K562 (cell line): Measurements from ENCODE around the gene ZNF652. TPM values are rescaled to one million over a fixed set of nuclear protein-coding genes. Genes with fewer than 3 reads are reported as not detected.

Source experiments
- BACH1 ChIP-seq: fragments of 200-800 bp; sonication (Bioruptor generic); IDR thresholded peaks from 2 replicates; pipeline ENCODE4 v1.6.1; 2016; ENCODE audit warnings: missing genetic modification characterization, missing compliant biosample characterization
- BCOR ChIP-seq: fragments of 450-650 bp; IDR thresholded peaks from 2 replicates; pipeline ENCODE4 v1.6.1; 2016
- CBFB ChIP-seq: sonication (generic); formaldehyde crosslinking; IDR thresholded peaks from 2 replicates; pipeline ENCODE4 v1.4.0; 2020; ENCODE audit warnings: mild to moderate bottlenecking, missing genetic modification reagents
- ESRRA ChIP-seq: fragments of 450-650 bp; IDR thresholded peaks from 2 replicates; pipeline ENCODE4 v1.6.1; 2014; ENCODE audit warnings: low read depth, mild to moderate bottlenecking, moderate library complexity, borderline replicate concordance
- GATAD2A ChIP-seq: fragments of 450-650 bp; IDR thresholded peaks from 2 replicates; pipeline ENCODE4 v1.6.1; 2017
- GATAD2B ChIP-seq: fragments of 450-650 bp; IDR thresholded peaks from 2 replicates; pipeline ENCODE4 v1.6.1; 2017; ENCODE audit warnings: mild to moderate bottlenecking, borderline replicate concordance
- HDAC1 ChIP-seq, 2 experiments: fragments of 450-650 bp; IDR thresholded peaks; 2 replicates each; pipeline ENCODE4 v1.6.1; 2016 to 2017; ENCODE audit warnings: inconsistent platforms in 1 of 2, mild to moderate bottlenecking in 1 of 2, moderate library complexity in 1 of 2
- HNRNPL ChIP-seq: fragments of 200-400 bp; formaldehyde crosslinking; IDR thresholded peaks from 2 replicates; pipeline ENCODE4 v1.6.1; 2017; ENCODE audit warnings: low read depth, mild to moderate bottlenecking, low read length
- IFI16 ChIP-seq: fragments of 250-450 bp; sonication (Bioruptor Pico); IDR thresholded peaks from 2 replicates; pipeline ENCODE4 v2.1.2; 2022; ENCODE audit warnings: mild to moderate bottlenecking, inconsistent platforms
- IRF2 ChIP-seq: sonication (generic); formaldehyde crosslinking; IDR thresholded peaks from 2 replicates; pipeline ENCODE4 v1.8.1; 2022; ENCODE audit warnings: mild to moderate bottlenecking, missing genetic modification reagents
- JUN ChIP-seq, 2 experiments: sonication (generic) in 1 of 2; formaldehyde crosslinking in 1 of 2; IDR thresholded peaks; 2 replicates each; pipeline versions ENCODE4 v1.6.1 to v1.8.0; 2012 to 2022; ENCODE audit warnings: borderline replicate concordance in 2 of 2, mild to moderate bottlenecking in 2 of 2, improper control_type of control experiment in 1 of 2, low read depth in 1 of 2, low read length in 1 of 2, missing genetic modification reagents in 1 of 2
- KDM5B ChIP-seq: fragments of 200-600 bp; sonication (generic); IDR thresholded peaks from 2 replicates; pipeline ENCODE4 v1.6.1; 2012; ENCODE audit warnings: low read depth, mild to moderate bottlenecking, moderate library complexity, low read length, control low read depth, inconsistent platforms; ENCODE audit not compliant: insufficient replicate concordance
- NEUROD1 ChIP-seq: fragments of 150-350 bp; IDR thresholded peaks from 2 replicates; pipeline ENCODE4 v1.6.1; 2014; ENCODE audit warnings: borderline replicate concordance, low read length, low read depth; ENCODE audit not compliant: partially characterized antibody
- NR4A1 ChIP-seq, 2 experiments: fragments of 250-450 bp in 1 of 2; fragments of 450-650 bp in 1 of 2; sonication (Bioruptor Pico) in 1 of 2; IDR thresholded peaks; 2 replicates each; pipeline versions ENCODE4 v1.4.0 to v1.6.1; 2016 to 2020; ENCODE audit warnings: mild to moderate bottlenecking in 2 of 2, missing compliant biosample characterization in 1 of 2, missing genetic modification characterization in 1 of 2, moderate library complexity in 1 of 2
- SOX6 ChIP-seq: fragments of 450-650 bp; IDR thresholded peaks from 2 replicates; pipeline ENCODE4 v1.6.1; 2014; ENCODE audit warnings: mild to moderate bottlenecking
- ZC3H8 ChIP-seq: fragments of 450-650 bp; IDR thresholded peaks from 2 replicates; pipeline ENCODE4 v1.6.1; 2017
- ZEB2 ChIP-seq: fragments of 450-650 bp; IDR thresholded peaks from 2 replicates; pipeline ENCODE4 v1.6.1; 2016
- ZKSCAN1 ChIP-seq: fragments of 150-350 bp; IDR thresholded peaks from 2 replicates; pipeline ENCODE4 v1.6.1; 2016; ENCODE audit warnings: low read depth, low read length
- polyA plus RNA-seq, 8 experiments: library from polyadenylated mRNA; depleted of rRNA in 4 of 8; stranded (reverse) in 5 of 8; unstranded in 3 of 8; fragments of >200 nt; fragmentation: Nextera tagmentation in 2 of 8; fragmentation: Illumina TruSeq in 1 of 8; extraction: Ambion mirVana in 2 of 8; extraction: Trizol in 1 of 8; gene quantifications; 2 replicates each; pipeline versions ENCODE4 v1.2.1 to v1.2.3, GENCODE V29; 2011 to 2014; ENCODE audit warnings: inconsistent platforms in 1 of 8, missing spikeins in 1 of 8
- total RNA-seq, 7 experiments: library from RNA; depleted of rRNA in 6 of 7; stranded (reverse); fragments of >200 nt in 6 of 7; fragmentation: Illumina TruSeq in 2 of 7; extraction: Trizol in 2 of 7; gene quantifications; 2 replicates each; pipeline versions ENCODE4 v1.2.1 to v1.2.3, GENCODE V29; 2011 to 2021; ENCODE audit warnings: low replicate concordance in 1 of 7
- TF ChIP-seq, protein P1 (sequence below): sonication (generic); formaldehyde crosslinking; IDR thresholded peaks from 2 replicates; pipeline ENCODE4 v1.8.0; 2023; ENCODE audit warnings: mild to moderate bottlenecking, missing genetic modification reagents
- TF ChIP-seq, protein P2 (sequence below): fragments of 250-450 bp; sonication (Bioruptor Pico); IDR thresholded peaks from 2 replicates; pipeline ENCODE4 v1.8.0; 2021; ENCODE audit warnings: borderline replicate concordance, mild to moderate bottlenecking, moderate library complexity; ENCODE audit not compliant: poor library complexity, severe bottlenecking
- TF ChIP-seq, protein P3 (sequence below), 2 experiments: fragments of 450-650 bp in 1 of 2; sonication (generic) in 1 of 2; formaldehyde crosslinking in 1 of 2; IDR thresholded peaks in 1 of 2; conservative IDR thresholded peaks in 1 of 2; 2 replicates each; pipeline versions ENCODE4 v1.6.1 to v1.8.1; 2016 to 2023; ENCODE audit warnings: mild to moderate bottlenecking in 2 of 2, moderate library complexity in 2 of 2, inconsistent platforms in 1 of 2, missing genetic modification reagents in 1 of 2
- TF ChIP-seq, protein P4 (sequence below): fragments of 250-450 bp; sonication (Bioruptor Pico); IDR thresholded peaks from 2 replicates; pipeline ENCODE4 v1.4.0; 2020

Gene ZNF652
- total and polyA plus RNA-seq, 9 of the 15 experiments (the other 6 are each of a cell fraction or from before 2014, with no cell fraction given) = 5.1 to 15.5 (median 7.8) TPM

DNA sequence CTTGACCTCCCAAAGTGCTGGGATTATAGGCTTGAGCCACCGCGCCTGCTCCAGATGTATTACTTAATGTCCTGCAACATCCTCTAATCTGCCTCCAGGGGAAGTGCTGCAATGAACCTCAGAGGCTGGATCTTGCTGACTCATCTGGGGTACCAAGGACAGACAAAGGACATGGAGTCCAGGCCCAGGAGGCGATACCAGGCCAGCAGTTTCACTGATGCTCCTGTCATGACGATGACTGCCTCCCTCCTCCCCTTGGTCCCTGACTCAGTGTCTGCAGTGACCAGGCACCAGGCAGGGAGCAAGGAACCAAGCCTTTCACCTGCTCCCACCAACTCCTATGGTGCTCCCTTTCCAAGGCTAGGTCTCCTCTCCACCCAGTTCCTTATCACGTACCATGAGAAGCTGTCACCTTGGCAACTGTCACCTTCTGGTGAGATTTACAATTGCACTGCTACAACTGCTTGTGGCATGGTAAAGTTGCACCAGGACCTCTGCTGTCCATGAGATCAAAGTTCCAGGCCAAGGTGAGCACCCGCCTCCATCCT lies 109.8 kb downstream of the ZNF652 start (continued):
- peak; percentile 99 for TF ChIP-seq ESRRA
- TF ChIP-seq ZC3H8 = no peak
- TF ChIP-seq CBFB (CRISPR knock-in tag) = no peak
- TF ChIP-seq, protein P1, sequence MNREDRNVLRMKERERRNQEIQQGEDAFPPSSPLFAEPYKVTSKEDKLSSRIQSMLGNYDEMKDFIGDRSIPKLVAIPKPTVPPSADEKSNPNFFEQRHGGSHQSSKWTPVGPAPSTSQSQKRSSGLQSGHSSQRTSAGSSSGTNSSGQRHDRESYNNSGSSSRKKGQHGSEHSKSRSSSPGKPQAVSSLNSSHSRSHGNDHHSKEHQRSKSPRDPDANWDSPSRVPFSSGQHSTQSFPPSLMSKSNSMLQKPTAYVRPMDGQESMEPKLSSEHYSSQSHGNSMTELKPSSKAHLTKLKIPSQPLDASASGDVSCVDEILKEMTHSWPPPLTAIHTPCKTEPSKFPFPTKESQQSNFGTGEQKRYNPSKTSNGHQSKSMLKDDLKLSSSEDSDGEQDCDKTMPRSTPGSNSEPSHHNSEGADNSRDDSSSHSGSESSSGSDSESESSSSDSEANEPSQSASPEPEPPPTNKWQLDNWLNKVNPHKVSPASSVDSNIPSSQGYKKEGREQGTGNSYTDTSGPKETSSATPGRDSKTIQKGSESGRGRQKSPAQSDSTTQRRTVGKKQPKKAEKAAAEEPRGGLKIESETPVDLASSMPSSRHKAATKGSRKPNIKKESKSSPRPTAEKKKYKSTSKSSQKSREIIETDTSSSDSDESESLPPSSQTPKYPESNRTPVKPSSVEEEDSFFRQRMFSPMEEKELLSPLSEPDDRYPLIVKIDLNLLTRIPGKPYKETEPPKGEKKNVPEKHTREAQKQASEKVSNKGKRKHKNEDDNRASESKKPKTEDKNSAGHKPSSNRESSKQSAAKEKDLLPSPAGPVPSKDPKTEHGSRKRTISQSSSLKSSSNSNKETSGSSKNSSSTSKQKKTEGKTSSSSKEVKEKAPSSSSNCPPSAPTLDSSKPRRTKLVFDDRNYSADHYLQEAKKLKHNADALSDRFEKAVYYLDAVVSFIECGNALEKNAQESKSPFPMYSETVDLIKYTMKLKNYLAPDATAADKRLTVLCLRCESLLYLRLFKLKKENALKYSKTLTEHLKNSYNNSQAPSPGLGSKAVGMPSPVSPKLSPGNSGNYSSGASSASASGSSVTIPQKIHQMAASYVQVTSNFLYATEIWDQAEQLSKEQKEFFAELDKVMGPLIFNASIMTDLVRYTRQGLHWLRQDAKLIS (CRISPR knock-in tag) = no peak
- TF ChIP-seq IRF2 = no peak
- TF ChIP-seq IFI16 = no peak
- TF ChIP-seq BACH1 (tag) = peak; percentile 61; the same call in 1 of the 2 replicates
- 0 out of 2 replicates have a peak, but pooled peaks have one; percentile 15 for TF ChIP-seq SOX6
- TF ChIP-seq BCOR = no peak
- no peak for TF ChIP-seq KDM5B
- no peak for TF ChIP-seq GATAD2B
- TF ChIP-seq, protein P2, sequence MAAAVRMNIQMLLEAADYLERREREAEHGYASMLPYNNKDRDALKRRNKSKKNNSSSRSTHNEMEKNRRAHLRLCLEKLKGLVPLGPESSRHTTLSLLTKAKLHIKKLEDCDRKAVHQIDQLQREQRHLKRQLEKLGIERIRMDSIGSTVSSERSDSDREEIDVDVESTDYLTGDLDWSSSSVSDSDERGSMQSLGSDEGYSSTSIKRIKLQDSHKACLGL (CRISPR knock-in tag) = no peak
- TF ChIP-seq ZEB2 = peak; percentile 72; the same call in 1 of the 2 replicates
- no peak for TF ChIP-seq ZKSCAN1
- TF ChIP-seq NEUROD1 = no peak
- TF ChIP-seq GATAD2A = no peak
- TF ChIP-seq, protein P3, sequence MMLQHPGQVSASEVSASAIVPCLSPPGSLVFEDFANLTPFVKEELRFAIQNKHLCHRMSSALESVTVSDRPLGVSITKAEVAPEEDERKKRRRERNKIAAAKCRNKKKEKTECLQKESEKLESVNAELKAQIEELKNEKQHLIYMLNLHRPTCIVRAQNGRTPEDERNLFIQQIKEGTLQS (IDR thresholded peaks at IDR 0.05) = peak; percentile 88
- TF ChIP-seq, protein P3 (CRISPR knock-in tag; conservative IDR thresholded peaks at IDR 0.05) = no peak
- no peak for TF ChIP-seq NR4A1 (CRISPR knock-in tag; IDR thresholded peaks at IDR 0.05)
- 0 out of 2 replicates have a peak, but pooled peaks have one; percentile 32 for TF ChIP-seq NR4A1 (tag; IDR thresholded peaks at IDR 0.05)
- peak in 1 of 2 experiments; percentile 56; a peak in 2 of 4 replicates for TF ChIP-seq HDAC1 (IDR thresholded peaks at IDR 0.05)
- TF ChIP-seq HNRNPL = no peak
- peak; percentile 56; the same call in 1 of the 2 replicates for TF ChIP-seq JUN (IDR thresholded peaks at IDR 0.05; ENCODE audit: borderline replicate concordance, low read depth, low read length)
- TF ChIP-seq JUN (CRISPR knock-in tag; IDR thresholded peaks at IDR 0.05; ENCODE audit: borderline replicate concordance) = no peak
- TF ChIP-seq, protein P4, sequence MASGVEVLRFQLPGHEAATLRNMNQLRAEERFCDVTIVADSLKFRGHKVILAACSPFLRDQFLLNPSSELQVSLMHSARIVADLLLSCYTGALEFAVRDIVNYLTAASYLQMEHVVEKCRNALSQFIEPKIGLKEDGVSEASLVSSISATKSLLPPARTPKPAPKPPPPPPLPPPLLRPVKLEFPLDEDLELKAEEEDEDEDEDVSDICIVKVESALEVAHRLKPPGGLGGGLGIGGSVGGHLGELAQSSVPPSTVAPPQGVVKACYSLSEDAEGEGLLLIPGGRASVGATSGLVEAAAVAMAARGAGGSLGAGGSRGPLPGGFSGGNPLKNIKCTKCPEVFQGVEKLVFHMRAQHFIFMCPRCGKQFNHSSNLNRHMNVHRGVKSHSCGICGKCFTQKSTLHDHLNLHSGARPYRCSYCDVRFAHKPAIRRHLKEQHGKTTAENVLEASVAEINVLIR (CRISPR knock-in tag) = no peak
